ENCODE measurements around the gene GTPBP1.

GTPBP1 gene

GRCh38 chr22:38700789-38701628 lies 4.7 kb upstream of the GTPBP1 start, which contains the start of gene JOSD1:
JOSD1 (minus strand) TSS chr22:38700943; CDS start chr22:38699987, 956 bp downstream.
- Histone ChIP-seq H3K27ac (ENCODE audit: insufficient read depth in 1 of 2, low read depth in 1 of 2, low read length in 2 of 2, poor library complexity in 1 of 2, severe bottlenecking in 2 of 2) (peak within 1 kb of the TSS; percentile 86 to 94), H3K9me3 (ENCODE audit: control extremely low read depth in 1 of 5, control insufficient read depth in 4 of 5, insufficient read depth in 2 of 5, low read depth in 1 of 5, low read length in 4 of 5) (no peaks in the 10 kb centered on the region), H3K36me3 (ENCODE audit: control insufficient read depth in 4 of 4, insufficient read depth in 4 of 4, low read length in 3 of 4) (no peaks in the 10 kb centered on the region), H3K27me3 (replicated peaks in 2 of 5; ENCODE audit: control insufficient read depth in 4 of 5, insufficient read depth in 5 of 5, low read length in 4 of 5) (no peaks in the 10 kb centered on the region), H3K4me3 (ENCODE audit: control insufficient read depth in 1 of 7, extremely low read depth in 1 of 7, insufficient read depth in 4 of 7, low read depth in 2 of 7, low read length in 6 of 7) (peak within 1 kb of the TSS; percentile 56 to 91 (median 88)), H3K4me1 (ENCODE audit: control extremely low read depth in 1 of 4, control insufficient read depth in 4 of 4, insufficient read depth in 4 of 4, low read length in 3 of 4) (peaks cover 16 to 56% (median 51%) of the 10 kb centered on the region in 4 experiments)
- POLR2A ChIA-PET = interaction anchor here (0.6 kb wide), 1 partner anchor 27 kb away, joined by 3 read pairs; no protein-coding TSS in a partner anchor
- CTCF ChIA-PET = interaction anchor here (4.7 kb wide), 1 partner anchor 18 kb away, joined by 40 read pairs; the partner anchor contains the start of gene TOMM22
- DNase-seq = peak; percentile 97 to 98 (median 98)
- WGBS (ENCODE audit: insufficient coverage) = under 1% methylated on average over 71 of the region's 94 CpGs

DNA sequence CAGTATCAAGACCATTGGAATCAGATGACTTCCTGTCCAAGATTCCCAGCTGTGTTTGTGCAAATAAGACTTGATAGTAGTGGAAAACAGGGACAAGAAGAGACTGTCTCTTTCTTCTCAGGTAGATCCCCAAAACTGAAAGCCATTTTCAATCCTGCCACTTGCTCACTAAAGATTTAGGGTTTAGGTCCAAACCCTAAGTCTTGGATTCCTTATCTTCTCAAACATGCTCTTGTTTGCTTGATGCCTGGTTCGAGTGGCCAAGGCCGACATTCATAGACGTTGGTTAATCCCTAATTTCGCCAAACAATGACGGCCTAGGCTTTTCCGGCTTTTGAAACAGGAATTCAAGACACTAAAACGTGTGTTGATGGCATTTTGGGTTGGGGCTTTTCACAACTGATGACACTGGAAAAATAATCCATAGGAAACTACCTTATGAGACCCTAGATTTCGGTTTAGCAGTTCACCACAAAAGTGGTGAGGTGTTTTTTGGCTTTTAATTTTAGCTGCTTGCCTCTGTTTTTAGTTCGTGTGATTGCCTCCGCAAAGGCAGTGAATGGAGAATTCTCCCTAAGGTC lies 1.0 kb upstream of the GTPBP1 start:
- H3K4me3 ChIP-seq (ENCODE audit: control insufficient read depth in 1 of 7, extremely low read depth in 1 of 7, insufficient read depth in 4 of 7, low read depth in 2 of 7, low read length in 6 of 7) = peak overlapping the region in 6 of 7 experiments; percentile 49 to 96 (median 67)
- POLR2A ChIA-PET = interaction anchor here (0.6 kb wide), 1 partner anchor 722 kb away, joined by 3 read pairs; no protein-coding TSS in a partner anchor
- peaks cover 0 to 6% (median 1%) of the 10 kb centered on the region in 4 experiments for H3K36me3 ChIP-seq (ENCODE audit: control insufficient read depth in 4 of 4, insufficient read depth in 4 of 4, low read length in 3 of 4)
- CTCF ChIA-PET = no interaction called here
- WGBS (ENCODE audit: insufficient coverage) = 32% methylated on average over 9 of the region's 10 CpGs
- peak in 1 of 3 donors; percentile 13 for DNase-seq
- H3K27me3 ChIP-seq (replicated peaks in 2 of 5; ENCODE audit: control insufficient read depth in 4 of 5, insufficient read depth in 5 of 5, low read length in 4 of 5) = no peaks in the 10 kb centered on the region
- H3K9me3 ChIP-seq (ENCODE audit: control extremely low read depth in 1 of 5, control insufficient read depth in 4 of 5, insufficient read depth in 2 of 5, low read depth in 1 of 5, low read length in 4 of 5) = no peaks in the 10 kb centered on the region
- peaks cover 29 to 52% (median 45%) of the 10 kb centered on the region in 4 experiments for H3K4me1 ChIP-seq (ENCODE audit: control extremely low read depth in 1 of 4, control insufficient read depth in 4 of 4, insufficient read depth in 4 of 4, low read length in 3 of 4)
- H3K27ac ChIP-seq (ENCODE audit: insufficient read depth in 1 of 2, low read depth in 1 of 2, low read length in 2 of 2, poor library complexity in 1 of 2, severe bottlenecking in 2 of 2) = peak overlapping the region; percentile 29 to 81

DNA sequence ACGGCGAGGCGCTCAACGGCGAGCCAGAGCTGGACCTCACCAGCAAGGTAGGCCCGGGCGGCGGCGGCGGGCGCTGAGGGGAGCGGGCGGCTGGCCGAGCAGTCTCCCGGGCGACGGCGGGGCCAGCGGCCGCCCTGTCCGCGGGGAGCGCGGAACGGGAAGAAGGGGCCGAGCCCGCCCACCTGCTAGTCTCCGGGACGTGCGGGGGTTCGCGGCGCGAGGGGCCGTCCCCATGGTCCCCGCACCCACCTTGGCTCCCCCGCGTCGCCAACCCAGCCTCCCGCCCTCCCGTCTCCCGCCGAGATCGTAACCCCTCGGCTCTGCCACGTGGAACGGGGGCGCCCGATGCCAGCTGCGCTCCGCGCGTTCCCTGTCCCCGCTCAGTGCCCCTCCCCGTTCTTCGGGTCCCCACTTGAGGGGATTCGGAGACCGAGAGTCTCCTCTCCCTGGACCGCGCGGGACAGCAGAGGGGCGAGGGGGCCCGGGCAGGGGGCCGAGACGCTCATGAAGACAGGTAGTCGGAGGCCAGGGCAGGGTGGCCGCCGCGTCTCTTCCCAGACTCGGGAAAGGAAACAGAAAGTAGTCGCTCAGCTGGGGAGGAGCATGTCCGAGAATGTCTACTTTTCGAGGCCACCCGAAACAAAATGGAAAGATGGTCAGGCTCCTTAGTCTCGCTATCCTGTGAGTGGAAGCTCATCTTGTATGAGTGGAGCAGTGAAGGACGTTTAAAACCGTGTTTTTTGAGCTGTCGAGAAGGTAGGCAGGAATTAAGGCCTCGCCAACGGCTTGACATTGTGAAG lies 557 bp downstream of the GTPBP1 start:
- peak overlapping the region; percentile 87 to 99 (median 89) for H3K4me3 ChIP-seq (ENCODE audit: control insufficient read depth in 1 of 7, extremely low read depth in 1 of 7, insufficient read depth in 4 of 7, low read depth in 2 of 7, low read length in 6 of 7)
- WGBS (ENCODE audit: insufficient coverage) = 0% methylated on average over 72 of the region's 80 CpGs
- H3K27me3 ChIP-seq (replicated peaks in 2 of 5; ENCODE audit: control insufficient read depth in 4 of 5, insufficient read depth in 5 of 5, low read length in 4 of 5) = no peaks in the 10 kb centered on the region
- peaks cover 26 to 48% (median 41%) of the 10 kb centered on the region in 4 experiments for H3K4me1 ChIP-seq (ENCODE audit: control extremely low read depth in 1 of 4, control insufficient read depth in 4 of 4, insufficient read depth in 4 of 4, low read length in 3 of 4)
- CTCF ChIA-PET = interaction anchor here (1.1 to 2.0 kb wide), 3 partner anchors 8 to 17 kb away, joined by 3 to 9 read pairs (median 4); no protein-coding TSS in a partner anchor
- H3K36me3 ChIP-seq (ENCODE audit: control insufficient read depth in 4 of 4, insufficient read depth in 4 of 4, low read length in 3 of 4) = peaks cover 0 to 19% (median 9%) of the 10 kb centered on the region in 4 experiments
- DNase-seq = peak in 2 of 3 donors; percentile 40 to 47
- H3K9me3 ChIP-seq (ENCODE audit: control extremely low read depth in 1 of 5, control insufficient read depth in 4 of 5, insufficient read depth in 2 of 5, low read depth in 1 of 5, low read length in 4 of 5) = no peaks in the 10 kb centered on the region
- POLR2A ChIA-PET = interaction anchor here (0.6 to 1.6 kb wide), 2 partner anchors 25 to 261 kb away, joined by 3 to 5 read pairs; partner anchors contain the start of gene TOMM22
- H3K27ac ChIP-seq (ENCODE audit: insufficient read depth in 1 of 2, low read depth in 1 of 2, low read length in 2 of 2, poor library complexity in 1 of 2, severe bottlenecking in 2 of 2) = peak overlapping the region; percentile 78 to 91

DNA sequence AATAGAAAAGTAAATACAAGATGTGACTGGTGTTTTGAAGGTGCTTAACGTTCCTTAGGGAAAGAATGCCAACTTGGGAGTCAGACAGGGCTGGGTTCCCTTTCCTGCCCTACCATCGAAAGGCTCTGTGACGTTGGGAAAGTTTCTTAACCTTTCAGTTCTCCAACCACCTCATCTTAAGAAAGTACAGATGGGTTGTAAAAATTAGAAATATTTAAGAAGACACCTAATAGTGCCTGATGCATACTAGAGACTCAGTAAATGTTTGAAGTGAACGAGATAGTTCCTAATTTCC lies 1.1 kb downstream of the GTPBP1 start:
- ChIA-PET CTCF (interaction anchor here (1.1 to 2.0 kb wide), 2 partner anchors 11 to 16 kb away, joined by 3 to 9 read pairs; no protein-coding TSS in a partner anchor), POLR2A (interaction anchor here (1.6 kb wide), 1 partner anchor 25 kb away, joined by 5 read pairs; the partner anchor contains the start of gene TOMM22)
- H3K4me1 ChIP-seq (ENCODE audit: control extremely low read depth in 1 of 4, control insufficient read depth in 4 of 4, insufficient read depth in 4 of 4, low read length in 3 of 4) = peaks cover 26 to 43% (median 35%) of the 10 kb centered on the region in 4 experiments
- peaks cover 0 to 19% (median 9%) of the 10 kb centered on the region in 4 experiments for H3K36me3 ChIP-seq (ENCODE audit: control insufficient read depth in 4 of 4, insufficient read depth in 4 of 4, low read length in 3 of 4)
- 0% methylated on average over 1 of the region's 4 CpGs for WGBS (ENCODE audit: insufficient coverage)
- H3K27me3 ChIP-seq (replicated peaks in 2 of 5; ENCODE audit: control insufficient read depth in 4 of 5, insufficient read depth in 5 of 5, low read length in 4 of 5) = no peaks in the 10 kb centered on the region
- H3K4me3 ChIP-seq (ENCODE audit: control insufficient read depth in 1 of 7, extremely low read depth in 1 of 7, insufficient read depth in 4 of 7, low read depth in 2 of 7, low read length in 6 of 7) = peak overlapping the region in 6 of 7 experiments; percentile 87 to 96 (median 88)
- peak overlapping the region; percentile 78 to 91 for H3K27ac ChIP-seq (ENCODE audit: insufficient read depth in 1 of 2, low read depth in 1 of 2, low read length in 2 of 2, poor library complexity in 1 of 2, severe bottlenecking in 2 of 2)
- no peak for DNase-seq
- H3K9me3 ChIP-seq (ENCODE audit: control extremely low read depth in 1 of 5, control insufficient read depth in 4 of 5, insufficient read depth in 2 of 5, low read depth in 1 of 5, low read length in 4 of 5) = no peaks in the 10 kb centered on the region

- DNase-seq = no peak
- peaks cover 26 to 41% (median 35%) of the 10 kb centered on the region in 4 experiments for H3K4me1 ChIP-seq (ENCODE audit: control extremely low read depth in 1 of 4, control insufficient read depth in 4 of 4, insufficient read depth in 4 of 4, low read length in 3 of 4)
- H3K27ac ChIP-seq (ENCODE audit: insufficient read depth in 1 of 2, low read depth in 1 of 2, low read length in 2 of 2, poor library complexity in 1 of 2, severe bottlenecking in 2 of 2) = peak overlapping the region in 1 of 2 experiments; percentile 91
- H3K27me3 ChIP-seq (replicated peaks in 2 of 5; ENCODE audit: control insufficient read depth in 4 of 5, insufficient read depth in 5 of 5, low read length in 4 of 5) = no peaks in the 10 kb centered on the region
- no peaks in the 10 kb centered on the region for H3K9me3 ChIP-seq (ENCODE audit: control extremely low read depth in 1 of 5, control insufficient read depth in 4 of 5, insufficient read depth in 2 of 5, low read depth in 1 of 5, low read length in 4 of 5)
- POLR2A ChIA-PET = interaction anchor here (0.7 kb wide), 1 partner anchor 29 kb away, joined by 3 read pairs; no protein-coding TSS in a partner anchor
- peak overlapping the region; percentile 6 to 96 (median 88) for H3K4me3 ChIP-seq (ENCODE audit: control insufficient read depth in 1 of 7, extremely low read depth in 1 of 7, insufficient read depth in 4 of 7, low read depth in 2 of 7, low read length in 6 of 7)
- 64% methylated on average over 1 of the region's 2 CpGs for WGBS (ENCODE audit: insufficient coverage)
- H3K36me3 ChIP-seq (ENCODE audit: control insufficient read depth in 4 of 4, insufficient read depth in 4 of 4, low read length in 3 of 4) = peaks cover 3 to 23% (median 9%) of the 10 kb centered on the region in 4 experiments
- CTCF ChIA-PET = interaction anchor here (0.7 to 2.0 kb wide), 4 partner anchors 9 to 22 kb away, joined by 3 to 9 read pairs (median 4); no protein-coding TSS in a partner anchor
Observed at GRCh38 chr22:38707346-38707745, 1.6 kb downstream of the GTPBP1 start.

- H3K27ac ChIP-seq (ENCODE audit: insufficient read depth in 1 of 2, low read depth in 1 of 2, low read length in 2 of 2, poor library complexity in 1 of 2, severe bottlenecking in 2 of 2) = no peak overlapping the region
- CTCF ChIA-PET = interaction anchor here (0.7 to 2.0 kb wide), 3 partner anchors 10 to 21 kb away, joined by 3 to 9 read pairs (median 6); no protein-coding TSS in a partner anchor
- POLR2A ChIA-PET = interaction anchor here (0.7 kb wide), 1 partner anchor 28 kb away, joined by 3 read pairs; no protein-coding TSS in a partner anchor
- H3K36me3 ChIP-seq (ENCODE audit: control insufficient read depth in 4 of 4, insufficient read depth in 4 of 4, low read length in 3 of 4) = peaks cover 3 to 28% (median 13%) of the 10 kb centered on the region in 4 experiments
- DNase-seq = no peak
- peak overlapping the region in 3 of 7 experiments; percentile 3 to 25 (median 3) for H3K4me3 ChIP-seq (ENCODE audit: control insufficient read depth in 1 of 7, extremely low read depth in 1 of 7, insufficient read depth in 4 of 7, low read depth in 2 of 7, low read length in 6 of 7)
- 100% methylated on average over 1 of the region's 3 CpGs for WGBS (ENCODE audit: insufficient coverage)
- H3K4me1 ChIP-seq (ENCODE audit: control extremely low read depth in 1 of 4, control insufficient read depth in 4 of 4, insufficient read depth in 4 of 4, low read length in 3 of 4) = peaks cover 27 to 47% (median 39%) of the 10 kb centered on the region in 4 experiments
- no peaks in the 10 kb centered on the region for H3K9me3 ChIP-seq (ENCODE audit: control extremely low read depth in 1 of 5, control insufficient read depth in 4 of 5, insufficient read depth in 2 of 5, low read depth in 1 of 5, low read length in 4 of 5)
- no peaks in the 10 kb centered on the region for H3K27me3 ChIP-seq (replicated peaks in 2 of 5; ENCODE audit: control insufficient read depth in 4 of 5, insufficient read depth in 5 of 5, low read length in 4 of 5)
Observed at GRCh38 chr22:38707984-38708383, 2.2 kb downstream of the GTPBP1 start.
